ENCODE data around the gene EHMT1. TPM values are rescaled to one million over a fixed set of nuclear protein-coding genes. Genes with fewer than 3 reads are reported as not detected.

EHMT1 gene
- total and polyA plus RNA-seq, 2 donors (not counting 1 experiment from before 2014, with no cell fraction given), result 101 to 394 TPM

DNA sequence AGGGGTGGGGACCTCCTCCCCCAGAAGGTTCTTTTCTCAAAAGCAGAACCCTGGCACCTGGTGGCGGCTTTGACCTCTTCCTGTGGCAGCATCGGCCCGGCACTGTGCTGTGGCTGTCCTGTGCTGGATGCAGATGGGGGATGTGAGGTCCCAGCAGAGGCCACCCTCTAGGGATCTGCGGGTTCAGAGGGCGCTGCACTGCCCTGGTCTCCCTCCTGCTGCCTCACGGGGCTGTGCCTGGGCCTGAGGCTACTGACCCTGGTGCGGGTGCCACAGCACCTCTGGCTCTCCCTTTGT lies 182.2 kb downstream of the EHMT1 start:
- peaks cover 13% of the 10 kb centered on the region for H3K4me1 Mint-ChIP-seq
- 84% methylated on average over 6 of the region's 7 CpGs for WGBS (ENCODE audit: insufficient coverage)
- Histone ChIP-seq H4K20me1 (ENCODE audit: control insufficient read depth, insufficient read depth, low read length, poor library complexity, severe bottlenecking) (no peaks in the 10 kb centered on the region), H3K36me3 (replicated peaks in 1 of 2; ENCODE audit: control extremely low read depth in 1 of 2, control insufficient read depth in 1 of 2, extremely low read depth in 1 of 2, insufficient read depth in 2 of 2, low read length in 1 of 2) (peaks cover 0 to 64% of the 10 kb centered on the region in 2 experiments), H3K9ac (ENCODE audit: low read length) (no peak overlapping the region), H3K4me3 (ENCODE audit: control extremely low read depth in 1 of 5, extremely low read depth in 1 of 5, insufficient read depth in 1 of 5, low read depth in 2 of 5, low read length in 4 of 5) (no peak overlapping the region), H3K79me2 (ENCODE audit: control insufficient read depth, insufficient read depth, low read length) (no peaks in the 10 kb centered on the region), H2AFZ (ENCODE audit: insufficient read depth, low read depth, low read length, poor library complexity, severe bottlenecking) (no peak overlapping the region), H3K27me3 (replicated peaks in 1 of 4; ENCODE audit: control extremely low read depth in 1 of 4, control insufficient read depth in 3 of 4, insufficient read depth in 4 of 4, low read length in 3 of 4) (no peaks in the 10 kb centered on the region), H3K4me2 (replicated peaks; ENCODE audit: low read depth, low read length, poor library complexity, severe bottlenecking) (no peak overlapping the region), H3K4me1 (ENCODE audit: control insufficient read depth in 2 of 2, insufficient read depth in 2 of 2, low read length in 2 of 2) (no peaks in the 10 kb centered on the region), H3K9me3 (ENCODE audit: control extremely low read depth in 1 of 3, control insufficient read depth in 2 of 3, insufficient read depth in 1 of 3, low read length in 2 of 3) (no peaks in the 10 kb centered on the region), H3K27ac (ENCODE audit: low read length in 2 of 2) (no peak overlapping the region)
- DNase-seq (no peak), ATAC-seq (ENCODE audit: low read depth) (peak; percentile 61)
- no peaks in the 10 kb centered on the region for H3K9me3 Mint-ChIP-seq (ENCODE audit: insufficient read depth)
- intact Hi-C loops (cut with micrococcal nuclease), result no loop called here
- TF ChIP-seq EZH2 (IDR thresholded peaks at IDR 0.05; ENCODE audit: borderline replicate concordance, insufficient read depth, low read depth, low read length, poor library complexity, severe bottlenecking), result no peak
- TF ChIP-seq, protein P1, sequence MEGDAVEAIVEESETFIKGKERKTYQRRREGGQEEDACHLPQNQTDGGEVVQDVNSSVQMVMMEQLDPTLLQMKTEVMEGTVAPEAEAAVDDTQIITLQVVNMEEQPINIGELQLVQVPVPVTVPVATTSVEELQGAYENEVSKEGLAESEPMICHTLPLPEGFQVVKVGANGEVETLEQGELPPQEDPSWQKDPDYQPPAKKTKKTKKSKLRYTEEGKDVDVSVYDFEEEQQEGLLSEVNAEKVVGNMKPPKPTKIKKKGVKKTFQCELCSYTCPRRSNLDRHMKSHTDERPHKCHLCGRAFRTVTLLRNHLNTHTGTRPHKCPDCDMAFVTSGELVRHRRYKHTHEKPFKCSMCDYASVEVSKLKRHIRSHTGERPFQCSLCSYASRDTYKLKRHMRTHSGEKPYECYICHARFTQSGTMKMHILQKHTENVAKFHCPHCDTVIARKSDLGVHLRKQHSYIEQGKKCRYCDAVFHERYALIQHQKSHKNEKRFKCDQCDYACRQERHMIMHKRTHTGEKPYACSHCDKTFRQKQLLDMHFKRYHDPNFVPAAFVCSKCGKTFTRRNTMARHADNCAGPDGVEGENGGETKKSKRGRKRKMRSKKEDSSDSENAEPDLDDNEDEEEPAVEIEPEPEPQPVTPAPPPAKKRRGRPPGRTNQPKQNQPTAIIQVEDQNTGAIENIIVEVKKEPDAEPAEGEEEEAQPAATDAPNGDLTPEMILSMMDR (IDR thresholded peaks at IDR 0.05), result no peak
- H3K4me3 Mint-ChIP-seq, result no peak overlapping the region
- peak overlapping the region; percentile 61 for H3K27ac Mint-ChIP-seq
- H3K27me3 Mint-ChIP-seq, result no peaks in the 10 kb centered on the region
- ChIA-PET CTCF (no interaction called here), POLR2A (no interaction called here)

GRCh38 chr9:137802021-137802420 lies 183.2 kb downstream of the EHMT1 start:
- no peaks in the 10 kb centered on the region for H3K27me3 ChIP-seq (replicated peaks in 1 of 4; ENCODE audit: control extremely low read depth in 1 of 4, control insufficient read depth in 3 of 4, insufficient read depth in 4 of 4, low read length in 3 of 4)
- H3K9me3 ChIP-seq (ENCODE audit: control extremely low read depth in 1 of 3, control insufficient read depth in 2 of 3, insufficient read depth in 1 of 3, low read length in 2 of 3), result no peaks in the 10 kb centered on the region
- H3K36me3 ChIP-seq (replicated peaks in 1 of 2; ENCODE audit: control extremely low read depth in 1 of 2, control insufficient read depth in 1 of 2, extremely low read depth in 1 of 2, insufficient read depth in 2 of 2, low read length in 1 of 2), result peaks cover 0 to 61% of the 10 kb centered on the region in 2 experiments
- Mint-ChIP-seq H3K27ac (no peak overlapping the region), H3K4me3 (no peak overlapping the region), H3K9me3 (ENCODE audit: insufficient read depth) (no peaks in the 10 kb centered on the region), H3K4me1 (peaks cover 13% of the 10 kb centered on the region), H3K27me3 (no peaks in the 10 kb centered on the region)
- H4K20me1 ChIP-seq (ENCODE audit: control insufficient read depth, insufficient read depth, low read length, poor library complexity, severe bottlenecking), result no peaks in the 10 kb centered on the region
- ATAC-seq (ENCODE audit: low read depth), result no peak
- H3K9ac ChIP-seq (ENCODE audit: low read length), result no peak overlapping the region
- H3K27ac ChIP-seq (ENCODE audit: low read length in 2 of 2), result no peak overlapping the region
- intact Hi-C loops (cut with micrococcal nuclease), result no loop called here
- H2AFZ ChIP-seq (ENCODE audit: insufficient read depth, low read depth, low read length, poor library complexity, severe bottlenecking), result no peak overlapping the region
- no peak for DNase-seq
- CTCF ChIA-PET, result interaction anchor here (0.9 kb wide), 1 partner anchor 129 kb away, joined by 3 read pairs; no protein-coding TSS in a partner anchor
- no peak overlapping the region for H3K4me2 ChIP-seq (replicated peaks; ENCODE audit: low read depth, low read length, poor library complexity, severe bottlenecking)
- no peaks in the 10 kb centered on the region for H3K79me2 ChIP-seq (ENCODE audit: control insufficient read depth, insufficient read depth, low read length)
- H3K4me3 ChIP-seq (ENCODE audit: control extremely low read depth in 1 of 5, extremely low read depth in 1 of 5, insufficient read depth in 1 of 5, low read depth in 2 of 5, low read length in 4 of 5), result no peak overlapping the region
- WGBS (ENCODE audit: insufficient coverage), result 98% methylated on average over 4 of the region's 4 CpGs
- TF ChIP-seq, protein P1 (IDR thresholded peaks at IDR 0.05), result no peak
- TF ChIP-seq EZH2 (IDR thresholded peaks at IDR 0.05; ENCODE audit: borderline replicate concordance, insufficient read depth, low read depth, low read length, poor library complexity, severe bottlenecking), result no peak
- POLR2A ChIA-PET, result no interaction called here
- no peaks in the 10 kb centered on the region for H3K4me1 ChIP-seq (ENCODE audit: control insufficient read depth in 2 of 2, insufficient read depth in 2 of 2, low read length in 2 of 2)
